GM19372 (cell line): ENCODE results near the gene AP3B1.
"Not testable (repeated sequence)": the region's sequence is repeated elsewhere in the genome, so short reads cannot be mapped to it uniquely, and the experiment has no call there.

Experiments
- ATAC-seq: cut with Tn5 transposase; IDR thresholded peaks from one replicate; pipeline ENCODE4 v1.9.1; 2021; ENCODE audit warnings: mild to moderate bottlenecking, low read depth, moderate library complexity; ENCODE audit not compliant: unreplicated experiment

AP3B1 gene

GRCh38 chr5:78182838-78183237 is 111.7 kb downstream of the AP3B1 start:
- ATAC-seq: no peak

GRCh38 chr5:78178356-78178755 is 116.1 kb downstream of the AP3B1 start:
- no peak for ATAC-seq

GRCh38 chr5:78170335-78170734 is 124.2 kb downstream of the AP3B1 start:
- not testable (repeated sequence) for ATAC-seq

- ATAC-seq: no peak
Observed at GRCh38 chr5:78162253-78162862, 132.1 kb downstream of the AP3B1 start.

- ATAC-seq: no peak
Observed at GRCh38 chr5:78157001-78157400, 137.5 kb downstream of the AP3B1 start.

GRCh38 chr5:78151594-78152271 is 142.8 kb downstream of the AP3B1 start:
- ATAC-seq: no peak

GRCh38 chr5:78137290-78137689 is 157.2 kb downstream of the AP3B1 start:
- ATAC-seq: no peak

GRCh38 chr5:78133423-78133822 is 161.1 kb downstream of the AP3B1 start:
- ATAC-seq: no peak

GRCh38 chr5:78132507-78132906 is 162.0 kb downstream of the AP3B1 start:
- no peak for ATAC-seq

GRCh38 chr5:78129597-78129996 is 164.9 kb downstream of the AP3B1 start:
- ATAC-seq: no peak

GRCh38 chr5:78127875-78128274 is 166.6 kb downstream of the AP3B1 start:
- ATAC-seq: no peak

GRCh38 chr5:78126536-78126935 is 168.0 kb downstream of the AP3B1 start:
- ATAC-seq: no peak

GRCh38 chr5:78116167-78116566 is 178.3 kb downstream of the AP3B1 start:
- ATAC-seq: no peak

GRCh38 chr5:78113689-78114264 is 180.7 kb downstream of the AP3B1 start:
- ATAC-seq: no peak

GRCh38 chr5:78112931-78113330 is 181.6 kb downstream of the AP3B1 start:
- no peak for ATAC-seq

- ATAC-seq: no peak
Observed at GRCh38 chr5:78109891-78110324, 184.6 kb downstream of the AP3B1 start.

- no peak for ATAC-seq
Observed at GRCh38 chr5:78108564-78108963, 185.9 kb downstream of the AP3B1 start.

- ATAC-seq: no peak
Observed at GRCh38 chr5:78103232-78103918, 191.1 kb downstream of the AP3B1 start.

GRCh38 chr5:78102500-78102899 is 192.0 kb downstream of the AP3B1 start:
- ATAC-seq: no peak

- no peak for ATAC-seq
Observed at GRCh38 chr5:78095125-78095524, 199.4 kb downstream of the AP3B1 start.

- ATAC-seq: no peak
Observed at GRCh38 chr5:78090002-78090401, 204.5 kb downstream of the AP3B1 start.
